DND-41 (cell line): ENCODE data around the gene TFEB.

Source experiments
- EZH2 ChIP-seq: IDR thresholded peaks from 3 replicates; pipeline ENCODE4 v1.6.1; 2012; ENCODE audit warnings: borderline replicate concordance, low read depth, mild to moderate bottlenecking, moderate library complexity, low read length, inconsistent platforms; ENCODE audit not compliant: severe bottlenecking
- TF ChIP-seq, protein P1 (sequence below): IDR thresholded peaks from 2 replicates; pipeline ENCODE4 v1.5.1; 2012; ENCODE audit warnings: borderline replicate concordance, low read length, moderate library complexity, mild to moderate bottlenecking; ENCODE audit not compliant: poor library complexity, severe bottlenecking; ENCODE audit errors: extremely low read depth

DNA sequence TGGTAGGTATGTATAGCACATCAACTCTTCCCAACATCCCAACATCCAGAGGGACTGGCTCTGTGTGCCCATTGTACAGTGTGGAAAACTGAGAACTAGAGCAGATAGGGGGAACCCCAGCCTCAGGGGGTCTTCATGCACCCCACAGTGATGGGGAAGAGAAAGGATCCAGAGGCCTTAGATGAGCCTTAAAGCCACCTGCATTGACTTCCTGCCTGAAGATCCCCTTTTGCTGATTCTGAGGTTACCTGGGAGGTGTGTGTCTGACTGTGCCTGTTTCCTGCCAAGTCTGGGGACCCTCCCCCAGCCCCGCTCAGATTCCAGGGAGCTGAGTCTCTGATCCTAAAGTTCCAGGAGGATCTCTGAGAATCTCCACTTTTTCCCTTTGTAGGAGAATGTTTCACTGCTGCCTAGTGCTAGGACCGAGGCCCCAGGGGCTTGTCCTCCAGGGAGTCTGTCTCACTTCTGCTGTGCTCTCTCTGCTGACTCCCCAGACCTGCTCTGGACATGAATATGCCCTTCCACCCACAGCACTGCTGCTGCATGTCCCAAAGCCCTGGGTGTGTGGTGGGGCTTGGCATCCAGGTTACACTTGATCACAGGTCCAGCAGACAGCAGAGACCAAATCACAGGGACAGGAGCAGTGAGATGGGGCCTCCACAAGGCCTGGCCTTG lies 24.6 kb upstream of the TFEB start:
- no peak for TF ChIP-seq EZH2
- TF ChIP-seq, protein P1, sequence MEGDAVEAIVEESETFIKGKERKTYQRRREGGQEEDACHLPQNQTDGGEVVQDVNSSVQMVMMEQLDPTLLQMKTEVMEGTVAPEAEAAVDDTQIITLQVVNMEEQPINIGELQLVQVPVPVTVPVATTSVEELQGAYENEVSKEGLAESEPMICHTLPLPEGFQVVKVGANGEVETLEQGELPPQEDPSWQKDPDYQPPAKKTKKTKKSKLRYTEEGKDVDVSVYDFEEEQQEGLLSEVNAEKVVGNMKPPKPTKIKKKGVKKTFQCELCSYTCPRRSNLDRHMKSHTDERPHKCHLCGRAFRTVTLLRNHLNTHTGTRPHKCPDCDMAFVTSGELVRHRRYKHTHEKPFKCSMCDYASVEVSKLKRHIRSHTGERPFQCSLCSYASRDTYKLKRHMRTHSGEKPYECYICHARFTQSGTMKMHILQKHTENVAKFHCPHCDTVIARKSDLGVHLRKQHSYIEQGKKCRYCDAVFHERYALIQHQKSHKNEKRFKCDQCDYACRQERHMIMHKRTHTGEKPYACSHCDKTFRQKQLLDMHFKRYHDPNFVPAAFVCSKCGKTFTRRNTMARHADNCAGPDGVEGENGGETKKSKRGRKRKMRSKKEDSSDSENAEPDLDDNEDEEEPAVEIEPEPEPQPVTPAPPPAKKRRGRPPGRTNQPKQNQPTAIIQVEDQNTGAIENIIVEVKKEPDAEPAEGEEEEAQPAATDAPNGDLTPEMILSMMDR = no peak
